Measurements from ENCODE around the gene ATRAID. TPM values are rescaled to one million over a fixed set of nuclear protein-coding genes. Genes with fewer than 3 reads are reported as not detected.

Gene ATRAID
- total and polyA plus RNA-seq, 2 experiments from 2014 or later, result 129 to 154 TPM

GRCh38 chr2:27162151-27163121 is 49.4 kb upstream of the ATRAID start:
- peaks cover 7% of the 10 kb centered on the region; the same call in 2 of the 3 replicates for H3K36me3 Mint-ChIP-seq (ENCODE audit: low read depth)
- DNase-seq (ENCODE audit: low spot score) (no peak), ATAC-seq (no peak)
- peaks cover 9% of the 10 kb centered on the region; the same call in 2 of the 3 replicates for H3K9me3 Mint-ChIP-seq
- TF ChIP-seq EZH2 (IDR thresholded peaks at IDR 0.05; ENCODE audit: low read depth, unreplicated experiment) (no peak), POLR2AphosphoS5 (IDR thresholded peaks at IDR 0.05; ENCODE audit: low read depth) (no peak), JUNB (IDR thresholded peaks at IDR 0.05; ENCODE audit: unreplicated experiment) (no peak), NANOG (IDR thresholded peaks at IDR 0.05; ENCODE audit: borderline replicate concordance) (no peak), ZNF331 (CRISPR knock-in tag; IDR thresholded peaks at IDR 0.05; ENCODE audit: low read depth) (no peak), ZNF114 (CRISPR knock-in tag; IDR thresholded peaks at IDR 0.05) (no peak), ETS1 (IDR thresholded peaks at IDR 0.05) (no peak), ZNF462 (CRISPR knock-in tag; IDR thresholded peaks at IDR 0.05) (no peak), CTCF (conservative IDR thresholded peaks at IDR 0.05; ENCODE audit: low read depth in 2 of 2) (no peak), EZH2phosphoT487 (IDR thresholded peaks at IDR 0.05; ENCODE audit: unreplicated experiment) (no peak), STAT1 (IDR thresholded peaks at IDR 0.05; ENCODE audit: unreplicated experiment) (no peak), REST (IDR thresholded peaks at IDR 0.05; ENCODE audit: unreplicated experiment) (no peak), CREB1 (CRISPR knock-in tag; IDR thresholded peaks at IDR 0.05; ENCODE audit: low read depth) (no peak)
- Histone ChIP-seq H3K9me2 (ENCODE audit: insufficient read depth) (no peaks in the 10 kb centered on the region), H3K79me2 (replicated peaks; ENCODE audit: insufficient read depth) (no peaks in the 10 kb centered on the region), H3K36me3 (ENCODE audit: insufficient read depth) (no peaks in the 10 kb centered on the region), H3K27me3 (ENCODE audit: insufficient read depth) (no peaks in the 10 kb centered on the region), H3K4me1 (ENCODE audit: insufficient read depth) (no peaks in the 10 kb centered on the region; the same call in 1 of the 2 replicates), H3K4me2 (no peak overlapping the region), H4K20me1 (replicated peaks; ENCODE audit: insufficient read depth) (no peaks in the 10 kb centered on the region), H2AFZ (peak overlapping the region; percentile 43; the same call in 1 of the 2 replicates), H3K27ac (ENCODE audit: low read depth) (no peak overlapping the region), H3F3A (replicated peaks; ENCODE audit: low read depth) (no peaks in the 10 kb centered on the region), H3K4me3 (no peak overlapping the region)
- no peak overlapping the region for H3K4me3 Mint-ChIP-seq
- H3K27ac Mint-ChIP-seq, result no peak overlapping the region
- H3K4me1 Mint-ChIP-seq, result peaks cover 9% of the 10 kb centered on the region
- H3K27me3 Mint-ChIP-seq (ENCODE audit: insufficient read depth, low read depth, poor library complexity), result peaks cover 2% of the 10 kb centered on the region

Data from GM23338 (cell line).